T-cell (primary cell): ENCODE data around the gene GPC5. TPM values are rescaled to one million over a fixed set of nuclear protein-coding genes. Genes with fewer than 3 reads are reported as not detected.

ENCODE experiments used
- ATAC-seq, 4 experiments: fragments of 200-7000 bp in 3 of 4; fragments of 150-1000 bp in 1 of 4; cut with Tn5 transposase; replicated peaks in 1 of 4; 1 replicate in 3 of 4; 2 replicates in 1 of 4; pipeline ENCODE4 v1.10.0; 2021; ENCODE audit warnings: moderate library complexity in 3 of 4, mild to moderate bottlenecking in 2 of 4, moderate number of reproducible peaks in 1 of 4
- CTCF ChIA-PET, 2 donors: fragments of 300-600 bp; sonication (Branson Sonifier 250); formaldehyde crosslinking; loops; one replicate each; lab custom pipeline; 2022; ENCODE audit warnings: antibody characterized with exemption in 2 of 2; lab: Charles Lee
- POLR2A ChIA-PET, 2 donors: fragments of 300-600 bp; sonication (Branson Sonifier 250); formaldehyde crosslinking; loops; one replicate each; lab custom pipeline; 2022; ENCODE audit warnings: antibody characterized with exemption in 2 of 2; lab: Charles Lee
- DNase-seq, 35 experiments: peaks; one replicate each; pipeline versions ENCODE4 v3.0.0 to v3.0.0-alpha.2; 2013 to 2023
- H3K27ac ChIP-seq: one replicate; pipeline ENCODE4 v1.5.1; 2013; ENCODE audit warnings: low read length
- H3K27me3 ChIP-seq, 2 experiments: replicated peaks in 1 of 2; 1 replicate in 1 of 2; 2 replicates in 1 of 2; pipeline versions ENCODE4 v1.6.1 to v1.7.0; 2013; ENCODE audit warnings: low read length in 1 of 2, mixed read lengths in 1 of 2; ENCODE audit not compliant: control insufficient read depth in 2 of 2, insufficient read depth in 2 of 2; ENCODE audit errors: extremely low read depth in 1 of 2
- H3K36me3 ChIP-seq, 2 donors: 1 replicate in 1 of 2; 2 replicates in 1 of 2; pipeline versions ENCODE4 v1.6.1 to v1.7.0; 2013; ENCODE audit warnings: low read length in 1 of 2; ENCODE audit not compliant: control insufficient read depth in 2 of 2, insufficient read depth in 1 of 2; ENCODE audit errors: extremely low read depth in 1 of 2
- H3K4me1 ChIP-seq, 2 experiments: 1 replicate in 1 of 2; 2 replicates in 1 of 2; pipeline versions ENCODE4 v1.6.1 to v1.7.0; 2013; ENCODE audit warnings: low read length in 2 of 2, mixed read lengths in 1 of 2; ENCODE audit not compliant: insufficient read depth in 2 of 2, control insufficient read depth in 1 of 2; ENCODE audit errors: extremely low read depth in 1 of 2
- H3K4me3 ChIP-seq, 2 donors: 1 replicate in 1 of 2; 2 replicates in 1 of 2; pipeline versions ENCODE4 v1.5.1 to v1.7.0; 2013; ENCODE audit warnings: mild to moderate bottlenecking in 2 of 2, low read length in 1 of 2, moderate library complexity in 1 of 2; ENCODE audit not compliant: control insufficient read depth in 1 of 2; ENCODE audit errors: extremely low read depth in 1 of 2
- H3K9me3 ChIP-seq: 2 replicates; pipeline ENCODE4 v1.7.0; 2013
- H3K27ac Mint-ChIP-seq, 2 donors: one replicate each; pipeline ENCODE4 v1.8.0; 2020 to 2021; ENCODE audit warnings: mild to moderate bottlenecking in 2 of 2, mixed read lengths in 2 of 2
- H3K27me3 Mint-ChIP-seq, 2 donors: one replicate each; pipeline ENCODE4 v1.8.0; 2021 to 2022; ENCODE audit warnings: mixed read lengths in 2 of 2
- H3K36me3 Mint-ChIP-seq: one replicate; pipeline ENCODE4 v1.8.0; 2021; ENCODE audit warnings: mixed read lengths
- H3K4me1 Mint-ChIP-seq, 3 donors: one replicate each; pipeline ENCODE4 v1.8.0; 2020 to 2022; ENCODE audit warnings: mixed read lengths in 3 of 3, mild to moderate bottlenecking in 1 of 3
- H3K4me3 Mint-ChIP-seq, 3 donors: one replicate each; pipeline ENCODE4 v1.8.0; 2020 to 2022; ENCODE audit warnings: mild to moderate bottlenecking in 3 of 3, mixed read lengths in 3 of 3, moderate library complexity in 3 of 3
- H3K9me3 Mint-ChIP-seq, 3 donors: one replicate each; pipeline ENCODE4 v1.8.0; 2020 to 2022; ENCODE audit warnings: mixed read lengths in 3 of 3
- WGBS: methylation state at CpG from one replicate; pipeline ENCODE4 v1.1.5; 2013; ENCODE audit warnings: missing lambda C conversion rate; ENCODE audit not compliant: insufficient coverage; 5-methylcytosine and 5-hydroxymethylcytosine counted together
- total RNA-seq, 35 experiments: library from RNA in 6 of 35; stranded (reverse) in 6 of 35; fragments of 120-200 nt in 1 of 35; gene quantifications; one replicate each; pipeline versions ENCODE4 v1.2.1 to v1.2.4 and lab custom pipeline; 2013 to 2026

GPC5 gene
- total RNA-seq, 5 donors from 2014 or later (not counting 1 experiment from before 2014, with no cell fraction given), result 0.12 to 0.39 (median 0.26) TPM

GRCh38 chr13:92483894-92484293 is 1085.5 kb downstream of the GPC5 start:
- Mint-ChIP-seq H3K4me3 (no peak overlapping the region), H3K27me3 (no peaks in the 10 kb centered on the region), H3K9me3 (peaks cover under 1 to 15% (median 12%) of the 10 kb centered on the region in 3 donors), H3K27ac (no peak overlapping the region), H3K36me3 (no peaks in the 10 kb centered on the region), H3K4me1 (no peaks in the 10 kb centered on the region)
- CTCF ChIA-PET, result interaction anchor here in 1 of 2 donors (0.6 kb wide), 1 partner anchor 11 kb away, joined by 3 read pairs; no protein-coding TSS in a partner anchor
- Histone ChIP-seq H3K36me3 (no peaks in the 10 kb centered on the region), H3K4me3 (no peak overlapping the region), H3K27me3 (no peaks in the 10 kb centered on the region), H3K27ac (no peak overlapping the region), H3K9me3 (no peaks in the 10 kb centered on the region), H3K4me1 (no peaks in the 10 kb centered on the region)
- POLR2A ChIA-PET, result no interaction called here
- DNase-seq (no peak), ATAC-seq (no peak)
- WGBS, result 100% methylated on average over 2 of the region's 3 CpGs

- Histone ChIP-seq H3K4me3 (no peak overlapping the region), H3K9me3 (no peaks in the 10 kb centered on the region), H3K36me3 (no peaks in the 10 kb centered on the region), H3K27me3 (no peaks in the 10 kb centered on the region), H3K27ac (no peak overlapping the region), H3K4me1 (no peaks in the 10 kb centered on the region)
- DNase-seq (no peak), ATAC-seq (no peak)
- CTCF ChIA-PET, result no interaction called here
- Mint-ChIP-seq H3K4me3 (no peak overlapping the region), H3K27me3 (no peaks in the 10 kb centered on the region), H3K4me1 (no peaks in the 10 kb centered on the region), H3K36me3 (no peaks in the 10 kb centered on the region), H3K9me3 (peaks cover 4 to 10% (median 8%) of the 10 kb centered on the region in 3 donors), H3K27ac (no peak overlapping the region)
- POLR2A ChIA-PET, result no interaction called here
Measured at GRCh38 chr13:92487238-92487637, 1088.8 kb downstream of the GPC5 start.

- WGBS, result 92% methylated on average over 4 of the region's 7 CpGs
- DNase-seq (no peak), ATAC-seq (no peak)
- ChIA-PET CTCF (no interaction called here), POLR2A (no interaction called here)
- H3K4me1 ChIP-seq, result no peaks in the 10 kb centered on the region
- Mint-ChIP-seq H3K27me3 (no peaks in the 10 kb centered on the region), H3K27ac (no peak overlapping the region), H3K4me3 (no peak overlapping the region), H3K4me1 (no peaks in the 10 kb centered on the region), H3K9me3 (peaks cover 4 to 11% (median 7%) of the 10 kb centered on the region in 3 donors), H3K36me3 (no peaks in the 10 kb centered on the region)
- H3K9me3 ChIP-seq, result no peaks in the 10 kb centered on the region
- H3K4me3 ChIP-seq, result no peak overlapping the region
- H3K27ac ChIP-seq, result no peak overlapping the region
- H3K36me3 ChIP-seq, result no peaks in the 10 kb centered on the region
- H3K27me3 ChIP-seq, result no peaks in the 10 kb centered on the region
Measured at GRCh38 chr13:92488249-92488852, 1089.9 kb downstream of the GPC5 start.

GRCh38 chr13:92491839-92492238 is 1093.4 kb downstream of the GPC5 start:
- no peak for DNase-seq
- H3K27me3 Mint-ChIP-seq, result no peaks in the 10 kb centered on the region
- Histone ChIP-seq H3K36me3 (no peaks in the 10 kb centered on the region), H3K4me3 (no peak overlapping the region), H3K9me3 (no peaks in the 10 kb centered on the region), H3K27ac (no peak overlapping the region), H3K27me3 (no peaks in the 10 kb centered on the region), H3K4me1 (no peaks in the 10 kb centered on the region)
- no peaks in the 10 kb centered on the region for H3K36me3 Mint-ChIP-seq
- no peak overlapping the region for H3K4me3 Mint-ChIP-seq
- ChIA-PET CTCF (no interaction called here), POLR2A (no interaction called here)
- no peak for ATAC-seq
- H3K27ac Mint-ChIP-seq, result no peak overlapping the region
- H3K9me3 Mint-ChIP-seq, result peaks cover 7 to 15% (median 9%) of the 10 kb centered on the region in 3 donors
- no peaks in the 10 kb centered on the region for H3K4me1 Mint-ChIP-seq

GRCh38 chr13:92494915-92495314 is 1096.5 kb downstream of the GPC5 start:
- DNase-seq (no peak), ATAC-seq (no peak)
- Histone ChIP-seq H3K27me3 (no peaks in the 10 kb centered on the region), H3K27ac (no peak overlapping the region), H3K36me3 (no peaks in the 10 kb centered on the region), H3K9me3 (peaks cover 2% of the 10 kb centered on the region), H3K4me1 (no peaks in the 10 kb centered on the region), H3K4me3 (no peak overlapping the region)
- Mint-ChIP-seq H3K4me3 (no peak overlapping the region), H3K27ac (no peak overlapping the region), H3K27me3 (no peaks in the 10 kb centered on the region), H3K36me3 (no peaks in the 10 kb centered on the region), H3K9me3 (peaks cover 0 to 18% (median 7%) of the 10 kb centered on the region in 3 donors), H3K4me1 (no peaks in the 10 kb centered on the region)
- ChIA-PET CTCF (no interaction called here), POLR2A (no interaction called here)
- WGBS, result no CpG with 5 or more reads among the region's 2 CpGs

GRCh38 chr13:92500192-92500591 is 1101.8 kb downstream of the GPC5 start:
- H3K4me1 ChIP-seq, result no peaks in the 10 kb centered on the region
- no peaks in the 10 kb centered on the region for H3K4me1 Mint-ChIP-seq
- H3K4me3 ChIP-seq, result no peak overlapping the region
- DNase-seq (no peak), ATAC-seq (no peak)
- H3K9me3 Mint-ChIP-seq, result peaks cover 3 to 14% (median 12%) of the 10 kb centered on the region in 3 donors
- H3K27ac Mint-ChIP-seq, result no peak overlapping the region
- no peaks in the 10 kb centered on the region for H3K36me3 ChIP-seq
- no peaks in the 10 kb centered on the region for H3K36me3 Mint-ChIP-seq
- H3K27me3 ChIP-seq, result no peaks in the 10 kb centered on the region
- ChIA-PET POLR2A (no interaction called here), CTCF (interaction anchor here in 1 of 2 donors (0.7 kb wide), 1 partner anchor 492 kb away, joined by 3 read pairs; no protein-coding TSS in a partner anchor)
- H3K27ac ChIP-seq, result no peak overlapping the region
- no peak overlapping the region for H3K4me3 Mint-ChIP-seq
- WGBS, result 68% methylated on average over 3 of the region's 6 CpGs
- peaks cover 2% of the 10 kb centered on the region for H3K9me3 ChIP-seq
- no peaks in the 10 kb centered on the region for H3K27me3 Mint-ChIP-seq
